Hippocampal formation (tissue), 2 donors: ENCODE results near the gene KLHL29.

Experiments
- DNase-seq, 2 donors: peaks; one replicate each; lab custom pipeline; 2025; lab: John Stamatoyannopoulos, UW

Gene KLHL29

DNA sequence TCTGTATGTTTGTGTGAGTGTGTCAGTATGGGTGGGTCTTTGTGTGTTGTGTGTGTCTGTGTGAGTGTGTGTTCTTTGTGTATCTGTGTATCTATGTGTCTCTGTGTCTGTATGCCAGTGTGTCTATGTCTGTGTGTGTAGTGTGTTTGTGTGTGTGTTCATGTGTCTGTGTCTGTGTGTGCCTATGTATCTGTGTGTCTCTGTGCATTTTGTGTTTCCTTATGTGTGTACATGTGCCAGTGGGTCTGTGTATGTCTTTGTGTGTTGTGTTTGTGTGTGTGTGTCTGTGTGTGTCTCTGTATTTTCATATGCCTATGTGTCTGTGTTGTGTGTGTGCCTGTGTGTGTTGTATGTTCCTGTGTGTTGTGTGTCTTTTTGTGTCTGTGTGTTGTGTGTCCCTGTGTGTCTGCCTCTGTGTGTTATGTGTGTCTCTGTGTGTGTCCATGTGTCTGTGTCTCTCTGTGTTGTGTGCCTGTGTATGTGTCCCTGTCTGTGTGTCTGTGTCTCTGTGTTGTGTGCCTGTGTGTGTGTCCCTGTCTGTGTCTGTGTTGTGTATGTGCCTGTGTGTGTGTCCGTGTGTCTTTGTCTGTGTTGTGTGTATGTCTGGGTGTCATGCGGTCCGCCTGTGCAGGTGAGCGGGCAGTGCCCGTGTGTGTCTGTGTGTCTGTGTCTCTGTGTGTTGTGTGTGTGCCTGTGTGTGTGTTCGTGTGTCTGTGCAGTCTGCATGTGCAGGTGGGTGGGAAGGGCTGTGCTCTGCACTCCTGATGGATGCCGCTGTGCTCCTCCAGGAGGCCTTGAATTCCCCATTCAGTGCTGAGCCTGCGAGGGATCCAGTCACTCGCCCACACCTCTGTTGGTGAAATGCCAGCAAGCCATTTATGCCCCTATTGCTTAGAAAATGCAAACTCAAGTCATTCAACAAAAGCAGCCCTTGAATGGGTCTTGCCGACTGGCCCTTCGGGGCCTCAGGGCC is 37.4 kb downstream of the KLHL29 start:
- no peak for DNase-seq

- DNase-seq, result no peak
These were observed 38.3 kb downstream of the KLHL29 start for GRCh38 chr2:23423062-23423872.

DNA sequence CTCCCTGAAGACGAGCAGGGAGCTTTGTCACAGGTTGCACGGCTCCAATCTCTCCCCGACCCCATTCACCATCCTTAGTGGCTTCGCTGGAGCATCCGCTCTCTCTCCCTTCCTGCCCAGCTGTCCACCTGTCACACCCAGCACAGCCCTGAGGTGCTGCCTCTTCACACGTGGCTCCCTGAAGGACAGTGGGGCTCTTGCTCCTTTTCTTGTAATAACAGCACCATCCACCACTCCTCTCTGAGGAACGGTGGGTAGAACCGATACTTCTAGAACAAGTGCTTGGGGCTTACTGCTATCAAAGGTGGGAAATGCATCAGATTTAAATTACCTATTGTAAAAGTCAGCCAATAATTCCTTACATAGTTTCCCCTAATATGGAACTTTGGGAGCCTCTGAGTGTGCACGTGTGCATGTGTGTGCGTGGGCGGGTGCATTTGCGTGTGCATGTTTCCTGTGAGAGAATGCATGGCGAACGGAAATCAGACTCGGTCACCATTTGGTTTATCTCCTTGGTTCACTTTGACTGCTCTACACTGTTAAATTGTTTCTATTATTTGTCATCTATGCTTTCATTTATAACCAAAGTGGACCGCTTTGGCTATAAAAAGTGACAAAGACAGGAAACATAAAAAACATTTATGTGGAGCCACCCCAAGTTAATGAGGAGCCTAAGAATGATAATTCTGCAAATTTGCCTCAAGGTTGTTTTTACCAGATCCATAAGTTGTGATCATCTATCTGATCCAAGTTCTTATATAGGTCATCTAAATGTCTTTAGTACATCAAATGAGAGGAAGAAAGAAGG is 39.1 kb downstream of the KLHL29 start:
- no peak for DNase-seq

DNA sequence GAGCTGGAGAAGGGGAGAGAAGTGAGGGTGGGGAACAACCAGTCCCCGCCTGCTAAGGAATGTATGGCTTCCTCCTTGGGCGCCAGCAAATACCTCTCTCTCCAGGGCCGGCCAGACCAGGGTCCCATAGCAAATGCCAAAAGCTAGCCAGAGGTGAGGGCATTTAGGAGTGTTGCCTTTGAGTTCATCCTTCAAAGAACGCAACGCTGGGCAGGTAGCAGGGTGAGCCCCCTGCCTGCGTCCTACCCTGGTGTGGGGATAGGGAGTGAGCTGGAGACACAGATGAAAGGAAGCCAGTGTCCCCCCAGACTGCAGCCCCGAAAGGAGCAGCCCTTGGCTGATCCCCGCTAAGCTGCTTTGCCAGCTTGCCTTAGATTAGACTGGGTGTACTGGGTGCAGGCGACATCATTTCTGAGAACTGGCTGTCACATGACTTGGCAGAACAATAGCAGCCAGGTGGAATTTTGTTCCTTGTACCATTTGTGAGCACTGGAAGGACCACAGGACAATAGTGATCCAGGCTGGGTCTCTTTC is 40.4 kb downstream of the KLHL29 start:
- no peak for DNase-seq

DNA sequence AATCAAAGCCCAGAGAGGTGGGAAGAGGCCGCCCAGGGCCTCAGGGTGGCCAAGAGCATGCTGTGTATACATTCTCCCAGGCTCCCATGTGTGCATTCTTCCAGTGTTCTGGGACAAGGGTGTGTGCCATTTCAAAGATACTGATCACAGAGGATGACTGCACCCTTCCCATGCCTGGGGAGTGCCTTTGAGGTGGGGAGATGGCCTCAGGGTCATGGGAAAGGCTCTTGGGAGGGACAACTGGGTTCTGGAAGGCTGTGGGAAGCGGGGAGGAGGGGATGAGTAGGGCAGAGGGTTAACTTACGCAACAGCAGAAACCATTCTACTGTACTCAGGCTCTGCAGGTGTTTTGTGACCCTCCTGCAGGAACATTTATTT is 40.9 kb downstream of the KLHL29 start:
- DNase-seq, result no peak

- no peak for DNase-seq
These were observed 41.4 kb downstream of the KLHL29 start for GRCh38 chr2:23426263-23426905.

GRCh38 chr2:23427350-23427749 is 42.4 kb downstream of the KLHL29 start:
- no peak for DNase-seq

DNA sequence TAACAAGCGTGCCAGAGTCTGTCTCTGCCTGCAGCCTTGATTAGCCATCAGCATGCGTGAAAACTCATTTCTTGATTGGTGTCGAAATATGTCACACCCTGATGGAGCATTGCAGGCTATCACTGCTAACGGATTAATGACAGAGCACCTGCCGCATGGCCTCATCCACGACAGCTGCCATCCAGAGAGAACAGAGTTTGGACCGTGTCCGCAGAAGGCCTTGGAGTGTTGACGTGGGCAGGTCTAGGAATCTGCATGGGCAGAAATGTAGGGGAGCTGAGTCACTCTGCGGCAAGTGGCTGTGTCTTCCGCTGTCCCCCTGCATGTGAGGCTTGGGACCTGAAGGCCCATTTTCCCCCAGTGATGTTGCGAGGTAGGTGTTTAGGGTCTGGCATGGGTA is 43.0 kb downstream of the KLHL29 start:
- no peak for DNase-seq

DNA sequence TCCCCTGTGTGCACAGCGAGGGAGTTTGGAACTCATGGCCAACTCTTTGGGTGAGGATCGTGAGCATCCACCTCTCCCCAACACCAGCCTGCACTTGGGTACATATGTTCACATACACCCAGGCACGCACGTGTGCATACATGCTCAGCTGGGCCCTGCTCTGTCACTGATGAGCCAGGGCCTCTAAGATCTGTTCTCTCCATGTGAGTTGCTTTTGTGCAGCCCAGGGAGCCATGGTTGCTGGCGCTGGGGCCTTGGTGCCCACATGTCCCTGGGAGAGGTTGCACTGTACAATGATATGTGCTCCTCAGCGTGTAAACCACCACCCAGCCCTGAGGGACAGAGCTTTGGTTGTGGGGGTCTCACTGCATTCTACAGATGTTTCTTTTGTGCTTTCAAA is 44.1 kb downstream of the KLHL29 start:
- no peak for DNase-seq

DNA sequence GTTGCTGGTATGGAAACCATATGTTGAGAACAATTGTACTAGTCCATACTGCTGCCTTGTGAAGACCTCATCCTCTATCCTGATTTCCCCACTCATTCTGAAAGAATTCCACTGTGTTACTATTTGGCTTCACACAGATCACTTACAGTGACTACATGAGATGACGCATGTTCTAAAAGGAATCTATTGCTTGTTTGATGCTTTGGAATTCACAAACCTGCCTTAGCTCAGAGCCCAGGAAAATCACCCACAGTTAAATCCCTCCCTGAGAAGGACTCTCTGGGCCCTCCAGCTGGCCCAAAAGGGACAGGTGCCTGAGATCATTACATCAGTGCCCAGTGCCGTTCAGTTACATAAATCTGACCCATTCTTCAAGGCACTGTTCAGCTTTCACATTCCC is 45.3 kb downstream of the KLHL29 start:
- no peak for DNase-seq

DNA sequence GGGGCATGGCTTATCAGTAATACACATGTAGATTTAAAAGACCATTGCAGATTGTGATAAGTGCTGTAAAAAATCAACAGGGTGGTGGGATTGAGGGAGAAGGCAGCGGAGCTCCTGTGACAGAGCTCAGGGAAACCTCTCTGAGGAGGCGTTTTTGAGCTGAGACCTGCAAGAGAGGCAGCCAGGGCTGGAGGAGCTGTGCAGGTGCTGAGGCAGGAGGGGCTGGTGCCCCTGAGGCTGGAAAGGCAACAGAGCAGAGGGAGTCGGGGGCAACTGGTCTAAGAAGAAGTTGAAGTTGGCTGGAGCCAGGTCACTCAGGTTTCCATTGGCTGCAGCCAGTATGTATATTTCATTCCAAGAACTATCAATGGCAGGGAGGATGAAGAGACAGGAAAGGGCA is 47.6 kb downstream of the KLHL29 start:
- DNase-seq, result no peak

DNA sequence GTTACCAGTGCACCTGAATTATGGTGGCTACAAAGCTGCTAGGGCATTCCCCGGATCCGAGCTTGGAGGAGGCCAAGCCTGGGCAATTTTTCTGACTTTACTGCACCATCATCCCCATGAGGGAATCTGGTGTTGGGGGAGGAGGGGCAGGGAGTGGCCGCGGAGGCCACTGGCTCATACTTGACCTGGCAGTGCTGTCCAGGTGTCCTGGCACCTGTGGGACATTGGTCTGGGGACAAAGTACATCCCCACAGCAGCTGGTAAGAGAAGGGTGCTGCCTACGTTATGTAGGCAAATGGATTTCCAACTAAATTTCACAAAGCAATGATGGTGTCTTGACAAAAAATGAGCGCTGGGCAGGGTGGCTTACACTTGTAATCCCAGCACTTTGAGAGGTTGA is 48.3 kb downstream of the KLHL29 start:
- DNase-seq, result no peak

- no peak for DNase-seq
These were observed 49.7 kb downstream of the KLHL29 start for GRCh38 chr2:23434721-23435121.

GRCh38 chr2:23435250-23436035 is 50.5 kb downstream of the KLHL29 start:
- DNase-seq, result no peak

- DNase-seq, result no peak
These were observed 51.5 kb downstream of the KLHL29 start for GRCh38 chr2:23436346-23437098.

GRCh38 chr2:23441414-23441813 is 56.4 kb downstream of the KLHL29 start:
- no peak for DNase-seq

DNA sequence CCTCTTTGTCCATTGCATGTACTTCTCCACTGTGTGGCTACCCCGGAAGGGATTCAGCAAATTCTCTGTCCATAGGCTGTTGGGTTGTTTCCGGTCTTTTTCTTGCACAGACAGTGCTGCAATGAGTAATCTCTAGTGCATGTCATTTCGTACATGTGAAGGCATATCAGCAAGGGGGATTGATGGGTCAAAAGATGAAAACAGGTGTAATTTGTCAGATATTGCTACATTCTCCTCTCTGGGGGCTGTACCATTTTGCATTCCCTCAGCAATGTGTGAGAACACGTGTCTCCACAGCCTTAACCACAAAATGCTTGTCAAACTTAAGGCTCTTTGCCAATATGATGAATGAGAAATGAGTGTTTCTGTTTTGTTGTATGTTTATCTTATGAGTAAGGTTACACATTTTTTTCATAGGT is 60.5 kb downstream of the KLHL29 start:
- DNase-seq, result no peak

GRCh38 chr2:23446916-23447315 is 61.9 kb downstream of the KLHL29 start:
- DNase-seq, result no peak

- DNase-seq, result no peak
These were observed 62.4 kb downstream of the KLHL29 start for GRCh38 chr2:23447405-23447804.

DNA sequence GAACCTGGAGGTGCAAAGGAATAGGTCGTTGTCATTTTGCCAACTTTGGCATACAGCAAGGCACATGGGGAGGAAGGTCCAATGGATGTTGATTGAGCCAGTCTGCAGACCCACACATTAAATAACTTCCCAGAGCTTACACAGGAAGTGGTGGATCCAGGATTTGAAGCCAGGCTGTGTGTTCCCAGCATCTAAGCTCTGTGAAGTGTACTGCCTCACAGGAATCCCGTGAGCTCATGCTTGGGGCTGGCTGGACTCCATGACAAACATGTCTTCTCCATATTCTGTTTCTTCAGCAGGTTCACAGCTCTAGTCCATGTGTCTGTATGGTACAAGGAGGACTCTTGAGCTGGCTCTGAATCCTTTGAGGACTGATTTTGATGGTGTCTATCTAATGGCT is 63.9 kb downstream of the KLHL29 start:
- DNase-seq, result no peak
